ENCODE measurements around the gene HCAR1.
"Not testable (repeated sequence)": the region's sequence is repeated elsewhere in the genome, so short reads cannot be mapped to it uniquely, and the experiment has no call there.

The HCAR1 gene

GRCh38 chr12:122691566-122691965, 39.1 kb downstream of the HCAR1 start:
- TF ChIP-seq POLR2A (IDR thresholded peaks at IDR 0.05; ENCODE audit: low read length) (no peak), GATA1 (IDR thresholded peaks at IDR 0.05; ENCODE audit: low read depth, low read length) (no peak)
- DNase-seq = no peak

GRCh38 chr12:122688291-122688690, 42.4 kb downstream of the HCAR1 start:
- DNase-seq = no peak
- TF ChIP-seq POLR2A (IDR thresholded peaks at IDR 0.05; ENCODE audit: low read length) (no peak), GATA1 (IDR thresholded peaks at IDR 0.05; ENCODE audit: low read depth, low read length) (no peak)

GRCh38 chr12:122687086-122687485, 43.6 kb downstream of the HCAR1 start:
- TF ChIP-seq POLR2A (IDR thresholded peaks at IDR 0.05; ENCODE audit: low read length) (no peak), GATA1 (IDR thresholded peaks at IDR 0.05; ENCODE audit: low read depth, low read length) (no peak)
- no peak for DNase-seq

GRCh38 chr12:122686538-122686937, 44.1 kb downstream of the HCAR1 start:
- no peak for DNase-seq
- TF ChIP-seq GATA1 (IDR thresholded peaks at IDR 0.05; ENCODE audit: low read depth, low read length) (no peak), POLR2A (IDR thresholded peaks at IDR 0.05; ENCODE audit: low read length) (no peak)

GRCh38 chr12:122684297-122684813, 46.3 kb downstream of the HCAR1 start:
- no peak for DNase-seq
- no peak for TF ChIP-seq GATA1 (IDR thresholded peaks at IDR 0.05; ENCODE audit: low read depth, low read length)
- no peak for TF ChIP-seq POLR2A (IDR thresholded peaks at IDR 0.05; ENCODE audit: low read length)

- no peak for DNase-seq
- TF ChIP-seq POLR2A (IDR thresholded peaks at IDR 0.05; ENCODE audit: low read length) = no peak
Measured at GRCh38 chr12:122681814-122682213, 48.8 kb downstream of the HCAR1 start.

GRCh38 chr12:122680989-122681388, 49.7 kb downstream of the HCAR1 start:
- DNase-seq = not testable (repeated sequence)

- DNase-seq = not testable (repeated sequence)
Measured at GRCh38 chr12:122676781-122677180, 53.9 kb downstream of the HCAR1 start.
